RWPE1 (cell line): ENCODE data around the gene S1PR3.

Experiments used
- CTCF ChIA-PET: fragments of 350-600 bp; sonication (Branson Sonifier 250); formaldehyde crosslinking; extraction: SDS; loops from one replicate; lab custom pipeline; 2021; lab: Yijun Ruan, JAX
- POLR2A ChIA-PET: fragments of 400-600 bp; formaldehyde crosslinking; extraction: SDS; loops from one replicate; lab custom pipeline; 2020; ENCODE audit warnings: antibody characterized with exemption; ENCODE audit not compliant: low non-redundant PET; lab: Yijun Ruan, JAX
- DNase-seq: peaks from one replicate; pipeline ENCODE4 v3.0.0; 2012; ENCODE audit warnings: low spot score
- H3K27ac ChIP-seq: fragments of 450-650 bp; 2 replicates; pipeline ENCODE4 v1.5.1; 2017
- TF ChIP-seq, protein P1 (sequence below): fragments of 450-650 bp; conservative IDR thresholded peaks from 2 replicates; pipeline ENCODE4 v1.5.1; 2017; ENCODE audit warnings: low read depth, mild to moderate bottlenecking

The S1PR3 gene

DNA sequence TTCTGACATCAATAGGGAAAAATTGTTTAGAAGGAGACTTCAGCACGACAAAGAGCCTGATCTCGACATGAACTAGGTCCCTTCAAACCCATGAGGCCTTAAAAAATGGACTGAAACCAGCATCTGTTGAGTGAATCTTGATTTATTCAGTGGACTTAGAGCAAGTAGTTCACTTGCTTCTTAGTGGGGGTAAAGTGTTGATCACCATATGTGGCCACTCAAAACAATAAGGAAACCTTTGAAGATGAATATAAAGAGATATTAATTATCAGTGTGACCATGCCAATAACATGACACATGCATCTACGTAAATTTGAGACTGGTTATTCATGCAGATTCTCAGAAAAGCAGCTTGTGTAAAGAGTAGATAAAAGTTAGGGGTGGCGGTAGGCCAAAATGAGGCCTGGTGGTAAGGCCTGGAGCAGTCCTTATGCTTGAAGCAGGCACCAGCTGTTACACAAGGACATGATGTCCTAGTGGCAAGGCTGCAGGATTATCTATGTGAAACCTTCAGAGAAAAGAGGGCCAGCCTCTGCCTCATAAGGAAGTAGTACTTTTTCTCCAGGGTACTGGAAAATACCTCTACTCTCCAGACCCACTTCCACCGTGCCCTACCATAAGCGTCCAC is 61.3 kb downstream of the S1PR3 start:
- H3K27ac ChIP-seq = no peak overlapping the region
- TF ChIP-seq, protein P1, sequence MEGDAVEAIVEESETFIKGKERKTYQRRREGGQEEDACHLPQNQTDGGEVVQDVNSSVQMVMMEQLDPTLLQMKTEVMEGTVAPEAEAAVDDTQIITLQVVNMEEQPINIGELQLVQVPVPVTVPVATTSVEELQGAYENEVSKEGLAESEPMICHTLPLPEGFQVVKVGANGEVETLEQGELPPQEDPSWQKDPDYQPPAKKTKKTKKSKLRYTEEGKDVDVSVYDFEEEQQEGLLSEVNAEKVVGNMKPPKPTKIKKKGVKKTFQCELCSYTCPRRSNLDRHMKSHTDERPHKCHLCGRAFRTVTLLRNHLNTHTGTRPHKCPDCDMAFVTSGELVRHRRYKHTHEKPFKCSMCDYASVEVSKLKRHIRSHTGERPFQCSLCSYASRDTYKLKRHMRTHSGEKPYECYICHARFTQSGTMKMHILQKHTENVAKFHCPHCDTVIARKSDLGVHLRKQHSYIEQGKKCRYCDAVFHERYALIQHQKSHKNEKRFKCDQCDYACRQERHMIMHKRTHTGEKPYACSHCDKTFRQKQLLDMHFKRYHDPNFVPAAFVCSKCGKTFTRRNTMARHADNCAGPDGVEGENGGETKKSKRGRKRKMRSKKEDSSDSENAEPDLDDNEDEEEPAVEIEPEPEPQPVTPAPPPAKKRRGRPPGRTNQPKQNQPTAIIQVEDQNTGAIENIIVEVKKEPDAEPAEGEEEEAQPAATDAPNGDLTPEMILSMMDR = no peak
- ChIA-PET CTCF (no interaction called here), POLR2A (no interaction called here)
- DNase-seq = no peak

DNA sequence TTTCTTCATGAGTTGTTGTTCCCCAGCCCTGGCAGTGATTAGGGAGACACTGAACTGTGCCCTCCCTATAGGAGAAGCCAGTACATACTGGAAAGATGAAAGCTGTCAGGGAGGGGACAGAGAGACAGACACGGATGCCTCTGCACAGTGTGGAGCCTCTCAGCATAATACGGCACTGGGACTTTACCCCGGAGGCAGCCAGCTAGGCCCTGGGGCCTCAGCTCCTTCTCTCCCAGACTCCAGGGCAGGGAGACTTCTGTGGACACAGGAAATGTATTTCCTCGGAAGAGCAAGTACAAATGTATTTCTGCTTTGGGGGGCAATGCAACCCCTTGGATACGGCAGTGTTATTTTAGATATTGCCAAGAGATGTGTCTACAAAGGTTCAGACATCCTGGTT is 62.0 kb downstream of the S1PR3 start:
- ChIA-PET POLR2A (no interaction called here), CTCF (no interaction called here)
- TF ChIP-seq, protein P1 = no peak
- DNase-seq = no peak
- no peak overlapping the region for H3K27ac ChIP-seq
